Spleen (tissue), 7 donors: Measurements from ENCODE around the gene CMKLR1.

Experiments
- CTCF ChIP-seq, 11 experiments: fragments of 200-600 bp in 7 of 11; fragments of 450-650 bp in 4 of 11; sonication (generic) in 4 of 11; IDR thresholded peaks in 8 of 11; conservative IDR thresholded peaks in 3 of 11; 1 replicate in 7 of 11; 2 replicates in 4 of 11; pipeline versions ENCODE4 v1.4.0 to v1.8.0; 2016 to 2021; ENCODE audit warnings: antibody characterized with exemption in 11 of 11, inconsistent platforms in 4 of 11, mild to moderate bottlenecking in 1 of 11
- POLR2A ChIP-seq, 3 donors: fragments of 450-650 bp; IDR thresholded peaks; one replicate each; pipeline ENCODE4 v1.5.1; 2017; ENCODE audit warnings: antibody characterized with exemption in 3 of 3, mild to moderate bottlenecking in 1 of 3
- POLR2AphosphoS5 ChIP-seq, 3 donors: sonication (generic); formaldehyde crosslinking; IDR thresholded peaks; one replicate each; pipeline ENCODE4 v1.5.1; 2017; ENCODE audit warnings: antibody characterized with exemption in 3 of 3
- donor health status: DM: no; HTN: no; CAD: no; lungs with moderate emphysema.
- donor health status: DM: no; HTN: no; CAD: no.
- donor health status: DM: no; HTN: no; CAD: no.

- no peak for TF ChIP-seq POLR2A (IDR thresholded peaks at IDR 0.05)
- no peak for TF ChIP-seq CTCF (IDR thresholded peaks at IDR 0.05 in 8 of 11, conservative IDR thresholded peaks at IDR 0.05 in 3 of 11)
- no peak for TF ChIP-seq POLR2AphosphoS5 (IDR thresholded peaks at IDR 0.05)
Observed at GRCh38 chr12:108375986-108376663, 37.0 kb upstream of the CMKLR1 start.
